Measurements from ENCODE around the gene SERINC1. TPM values are rescaled to one million over a fixed set of nuclear protein-coding genes. Genes with fewer than 3 reads are reported as not detected.

The SERINC1 gene
- polyA plus RNA-seq, 1 experiment = 89.7 TPM

- DNase-seq (ENCODE audit: low read depth) = no peak
- TF ChIP-seq CTCF (IDR thresholded peaks at IDR 0.05; ENCODE audit: insufficient read depth, low read depth, low read length) = no peak
- H3K4me3 ChIP-seq (ENCODE audit: low read depth, low read length) = no peak overlapping the region
- no peaks in the 10 kb centered on the region for H3K27me3 ChIP-seq (ENCODE audit: control insufficient read depth, insufficient read depth, low read length)
- CTCF ChIA-PET = no interaction called here
- H3K36me3 ChIP-seq (ENCODE audit: control insufficient read depth, insufficient read depth, low read length) = no peaks in the 10 kb centered on the region
- POLR2A ChIA-PET = no interaction called here
These were observed 67.2 kb downstream of the SERINC1 start for GRCh38 chr6:122404444-122404843.

GRCh38 chr6:122401104-122401503 lies 70.5 kb downstream of the SERINC1 start:
- TF ChIP-seq CTCF (IDR thresholded peaks at IDR 0.05; ENCODE audit: insufficient read depth, low read depth, low read length) = no peak
- POLR2A ChIA-PET = no interaction called here
- CTCF ChIA-PET = interaction anchor here (0.9 kb wide), 1 partner anchor 12 kb away, joined by 3 read pairs; no protein-coding TSS in a partner anchor
- no peak overlapping the region for H3K4me3 ChIP-seq (ENCODE audit: low read depth, low read length)
- no peaks in the 10 kb centered on the region for H3K27me3 ChIP-seq (ENCODE audit: control insufficient read depth, insufficient read depth, low read length)
- no peak for DNase-seq (ENCODE audit: low read depth)
- no peaks in the 10 kb centered on the region for H3K36me3 ChIP-seq (ENCODE audit: control insufficient read depth, insufficient read depth, low read length)

GRCh38 chr6:122400462-122401089 lies 71.0 kb downstream of the SERINC1 start:
- Histone ChIP-seq H3K27me3 (ENCODE audit: control insufficient read depth, insufficient read depth, low read length) (no peaks in the 10 kb centered on the region), H3K36me3 (ENCODE audit: control insufficient read depth, insufficient read depth, low read length) (no peaks in the 10 kb centered on the region), H3K4me3 (ENCODE audit: low read depth, low read length) (peak overlapping the region; percentile 98)
- no peak for DNase-seq (ENCODE audit: low read depth)
- CTCF ChIA-PET = interaction anchor here (0.9 kb wide), 1 partner anchor 13 kb away, joined by 3 read pairs; no protein-coding TSS in a partner anchor
- TF ChIP-seq CTCF (IDR thresholded peaks at IDR 0.05; ENCODE audit: insufficient read depth, low read depth, low read length) = no peak
- POLR2A ChIA-PET = no interaction called here

- CTCF ChIA-PET = interaction anchor here (1.4 to 1.5 kb wide), 2 partner anchors 92 to 130 kb away, joined by 4 to 6 read pairs; no protein-coding TSS in a partner anchor
- DNase-seq (ENCODE audit: low read depth) = no peak
- no peak for TF ChIP-seq CTCF (IDR thresholded peaks at IDR 0.05; ENCODE audit: insufficient read depth, low read depth, low read length)
- H3K27me3 ChIP-seq (ENCODE audit: control insufficient read depth, insufficient read depth, low read length) = no peaks in the 10 kb centered on the region
- POLR2A ChIA-PET = no interaction called here
- no peaks in the 10 kb centered on the region for H3K36me3 ChIP-seq (ENCODE audit: control insufficient read depth, insufficient read depth, low read length)
- peak overlapping the region; percentile 98 for H3K4me3 ChIP-seq (ENCODE audit: low read depth, low read length)
These were observed 71.5 kb downstream of the SERINC1 start for GRCh38 chr6:122400121-122400450.

- CTCF ChIA-PET = interaction anchor here (0.8 to 1.5 kb wide), 5 partner anchors 9 to 131 kb away, joined by 3 to 6 read pairs (median 4); no protein-coding TSS in a partner anchor
- DNase-seq (ENCODE audit: low read depth) = peak; percentile 94
- Histone ChIP-seq H3K36me3 (ENCODE audit: control insufficient read depth, insufficient read depth, low read length) (no peaks in the 10 kb centered on the region), H3K4me3 (ENCODE audit: low read depth, low read length) (peak within 1 kb of the TSS; percentile 98), H3K27me3 (ENCODE audit: control insufficient read depth, insufficient read depth, low read length) (no peaks in the 10 kb centered on the region)
- peak; percentile 43 for TF ChIP-seq CTCF (IDR thresholded peaks at IDR 0.05; ENCODE audit: insufficient read depth, low read depth, low read length)
- POLR2A ChIA-PET = no interaction called here
These were observed 72.1 kb downstream of the SERINC1 start, which contains the start of gene HSF2 for GRCh38 chr6:122399348-122400120. Gene HSF2 (plus strand): TSS chr6:122399652. CDS start chr6:122399738, 86 bp downstream.

Measured in BJ (cell line).